MM.1S (cell line): Measurements from ENCODE around the gene GABRB3.

Experiments
- DNase-seq: peaks from one replicate; pipeline ENCODE4 v3.0.0-alpha.2; 2015
- H2AFZ ChIP-seq: fragments of 300-600 bp; sonication (generic); 2 replicates; pipeline ENCODE4 v1.6.0; 2016; ENCODE audit warnings: antibody characterized with exemption, low read length
- H3F3A ChIP-seq: fragments of 300-600 bp; sonication (generic); 2 replicates; pipeline ENCODE4 v1.6.1; 2016; ENCODE audit warnings: mild to moderate bottlenecking, antibody characterized with exemption, low read length, moderate library complexity, mixed read lengths; ENCODE audit not compliant: insufficient read depth
- H3K27ac ChIP-seq: fragments of 300-600 bp; sonication (generic); 2 replicates; pipeline ENCODE4 v1.5.1; 2016; ENCODE audit warnings: mild to moderate bottlenecking, low read length
- H3K27me3 ChIP-seq: fragments of 300-600 bp; sonication (generic); replicated peaks from 2 replicates; pipeline ENCODE4 v1.6.0; 2016; ENCODE audit warnings: low read length; ENCODE audit not compliant: insufficient read depth
- H3K36me3 ChIP-seq: fragments of 300-600 bp; sonication (generic); replicated peaks from 2 replicates; pipeline ENCODE4 v1.6.1; 2016; ENCODE audit warnings: mild to moderate bottlenecking, low read length, mixed read lengths; ENCODE audit not compliant: insufficient read depth
- H3K4me1 ChIP-seq: fragments of 300-600 bp; sonication (generic); 2 replicates; pipeline ENCODE4 v1.6.1; 2016; ENCODE audit warnings: low read length, mixed read lengths
- H3K4me2 ChIP-seq: fragments of 300-600 bp; sonication (generic); 2 replicates; pipeline ENCODE4 v1.6.0; 2016; ENCODE audit warnings: low read depth, low read length
- H3K4me3 ChIP-seq: fragments of 300-600 bp; sonication (generic); 2 replicates; pipeline ENCODE4 v1.5.1; 2016; ENCODE audit warnings: low read length, mixed read lengths
- H3K79me2 ChIP-seq: fragments of 300-600 bp; sonication (generic); 2 replicates; pipeline ENCODE4 v1.6.1; 2016; ENCODE audit warnings: mixed run types, low read length, mixed read lengths
- H3K9ac ChIP-seq: fragments of 300-600 bp; sonication (generic); 2 replicates; pipeline ENCODE4 v1.6.1; 2016; ENCODE audit warnings: low read length, mixed read lengths
- H3K9me2 ChIP-seq: fragments of 300-600 bp; sonication (generic); replicated peaks from 2 replicates; pipeline ENCODE4 v1.6.1; 2016; ENCODE audit warnings: mild to moderate bottlenecking, low read length, mixed read lengths; ENCODE audit not compliant: insufficient read depth
- H3K9me3 ChIP-seq: fragments of 300-600 bp; sonication (generic); replicated peaks from 2 replicates; pipeline ENCODE4 v1.6.1; 2016; ENCODE audit warnings: mild to moderate bottlenecking, low read length, mixed read lengths; ENCODE audit not compliant: insufficient read depth
- H4K20me1 ChIP-seq: fragments of 300-600 bp; sonication (generic); 2 replicates; pipeline ENCODE4 v1.6.1; 2016; ENCODE audit warnings: mild to moderate bottlenecking, low read length, moderate library complexity, mixed read lengths; ENCODE audit not compliant: insufficient read depth
- EZH2 ChIP-seq: fragments of 300-600 bp; sonication (generic); optimal IDR thresholded peaks from 2 replicates; pipeline ENCODE3; 2017; ENCODE audit warnings: low read depth, mild to moderate bottlenecking, antibody characterized with exemption, low read length, mixed read lengths
- EZH2phosphoT487 ChIP-seq: fragments of 300-600 bp; sonication (generic); IDR thresholded peaks from 2 replicates; pipeline ENCODE4 v1.6.1; 2018; ENCODE audit warnings: antibody characterized with exemption, low read length
- TF ChIP-seq, protein P1 (sequence below): fragments of 300-600 bp; sonication (generic); IDR thresholded peaks from 2 replicates; pipeline ENCODE4 v1.5.1; 2016; ENCODE audit warnings: antibody characterized with exemption, low read length, mixed read lengths

Gene GABRB3

DNA sequence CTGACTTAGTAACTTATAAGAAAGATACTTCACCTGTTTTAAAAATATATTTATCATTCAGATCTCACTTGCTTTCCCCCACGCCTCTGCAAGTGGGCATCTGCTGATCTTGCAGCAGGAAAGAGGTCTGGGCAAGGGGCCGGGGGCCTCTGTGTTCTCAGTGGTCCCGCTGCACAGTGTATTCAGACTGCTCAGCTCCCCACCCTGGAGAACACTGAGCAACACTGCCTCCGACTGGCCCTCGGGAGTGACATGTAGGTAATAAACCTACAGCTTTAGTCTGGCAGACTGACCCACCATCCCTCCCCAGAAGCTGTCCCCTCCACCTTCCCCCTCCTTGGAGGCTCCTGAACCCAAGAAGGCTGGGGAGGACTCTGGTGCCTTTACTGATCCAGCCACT is 43.8 kb downstream of the GABRB3 start:
- Histone ChIP-seq H4K20me1 (no peaks in the 10 kb centered on the region), H3K4me1 (no peaks in the 10 kb centered on the region), H3K9ac (no peak overlapping the region), H3K9me3 (no peaks in the 10 kb centered on the region), H3K79me2 (no peaks in the 10 kb centered on the region), H3F3A (no peaks in the 10 kb centered on the region), H3K4me3 (no peak overlapping the region), H3K27ac (no peak overlapping the region), H3K36me3 (no peaks in the 10 kb centered on the region), H3K4me2 (no peak overlapping the region), H2AFZ (no peak overlapping the region), H3K27me3 (no peaks in the 10 kb centered on the region), H3K9me2 (no peaks in the 10 kb centered on the region)
- TF ChIP-seq EZH2phosphoT487 = no peak
- TF ChIP-seq, protein P1, sequence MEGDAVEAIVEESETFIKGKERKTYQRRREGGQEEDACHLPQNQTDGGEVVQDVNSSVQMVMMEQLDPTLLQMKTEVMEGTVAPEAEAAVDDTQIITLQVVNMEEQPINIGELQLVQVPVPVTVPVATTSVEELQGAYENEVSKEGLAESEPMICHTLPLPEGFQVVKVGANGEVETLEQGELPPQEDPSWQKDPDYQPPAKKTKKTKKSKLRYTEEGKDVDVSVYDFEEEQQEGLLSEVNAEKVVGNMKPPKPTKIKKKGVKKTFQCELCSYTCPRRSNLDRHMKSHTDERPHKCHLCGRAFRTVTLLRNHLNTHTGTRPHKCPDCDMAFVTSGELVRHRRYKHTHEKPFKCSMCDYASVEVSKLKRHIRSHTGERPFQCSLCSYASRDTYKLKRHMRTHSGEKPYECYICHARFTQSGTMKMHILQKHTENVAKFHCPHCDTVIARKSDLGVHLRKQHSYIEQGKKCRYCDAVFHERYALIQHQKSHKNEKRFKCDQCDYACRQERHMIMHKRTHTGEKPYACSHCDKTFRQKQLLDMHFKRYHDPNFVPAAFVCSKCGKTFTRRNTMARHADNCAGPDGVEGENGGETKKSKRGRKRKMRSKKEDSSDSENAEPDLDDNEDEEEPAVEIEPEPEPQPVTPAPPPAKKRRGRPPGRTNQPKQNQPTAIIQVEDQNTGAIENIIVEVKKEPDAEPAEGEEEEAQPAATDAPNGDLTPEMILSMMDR = no peak
- no peak for TF ChIP-seq EZH2
- DNase-seq = no peak

- Histone ChIP-seq H3K4me2 (no peak overlapping the region), H3K4me3 (no peak overlapping the region), H3K79me2 (no peaks in the 10 kb centered on the region), H3K27ac (no peak overlapping the region), H3K9me2 (no peaks in the 10 kb centered on the region), H3K9me3 (no peaks in the 10 kb centered on the region), H4K20me1 (no peaks in the 10 kb centered on the region), H3F3A (no peaks in the 10 kb centered on the region), H3K27me3 (no peaks in the 10 kb centered on the region), H3K9ac (no peak overlapping the region), H2AFZ (no peak overlapping the region), H3K36me3 (no peaks in the 10 kb centered on the region), H3K4me1 (no peaks in the 10 kb centered on the region)
- DNase-seq = no peak
- TF ChIP-seq EZH2phosphoT487 (no peak), EZH2 (no peak)
- TF ChIP-seq, protein P1 = no peak
Observed at GRCh38 chr15:26724381-26725150, 48.3 kb downstream of the GABRB3 start.

DNA sequence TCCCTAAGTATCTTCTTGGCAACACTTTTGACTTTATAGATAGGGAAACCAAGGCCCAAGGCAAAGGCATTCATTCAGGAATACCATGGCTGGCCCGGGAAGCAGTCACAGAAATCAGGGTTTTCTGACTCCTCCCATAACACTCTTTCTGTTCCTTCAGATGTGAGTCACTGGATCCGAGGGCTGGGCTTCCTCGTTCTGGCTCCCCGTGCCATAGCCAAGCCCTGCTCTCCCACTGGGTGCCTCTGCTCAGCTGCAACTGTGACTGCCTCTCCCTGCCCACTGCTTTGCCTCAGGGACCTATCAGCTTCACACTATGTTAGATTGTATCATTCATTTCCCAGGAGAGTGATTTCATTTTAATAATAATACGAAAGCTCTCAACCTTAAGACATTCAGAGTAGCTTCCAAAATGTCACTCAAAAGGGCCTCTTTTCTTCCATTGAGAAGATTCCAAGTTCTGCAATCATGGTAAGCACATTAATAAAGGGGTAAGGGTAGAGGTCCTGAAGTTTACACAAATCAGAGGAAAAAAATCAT is 50.2 kb downstream of the GABRB3 start:
- no peaks in the 10 kb centered on the region for H3K79me2 ChIP-seq
- no peaks in the 10 kb centered on the region for H3F3A ChIP-seq
- H3K4me1 ChIP-seq = no peaks in the 10 kb centered on the region

More for the DNA sequence above, 50.2 kb downstream of the GABRB3 start:
- Histone ChIP-seq H3K36me3 (no peaks in the 10 kb centered on the region), H3K4me3 (no peak overlapping the region), H3K9me2 (no peaks in the 10 kb centered on the region), H2AFZ (no peak overlapping the region), H3K27me3 (no peaks in the 10 kb centered on the region), H3K9me3 (no peaks in the 10 kb centered on the region), H3K27ac (no peak overlapping the region), H3K4me2 (no peak overlapping the region), H3K9ac (no peak overlapping the region), H4K20me1 (no peaks in the 10 kb centered on the region)
- no peak for TF ChIP-seq EZH2
- TF ChIP-seq, protein P1 = no peak
- TF ChIP-seq EZH2phosphoT487 = no peak
- DNase-seq = no peak
